BJ (cell line): ENCODE results near the gene ADAM33. TPM values are rescaled to one million over a fixed set of nuclear protein-coding genes. Genes with fewer than 3 reads are reported as not detected.

Experiments
- CTCF ChIA-PET: fragments of 350-600 bp; formaldehyde crosslinking; extraction: SDS; loops from one replicate; lab custom pipeline; 2021; ENCODE audit warnings: antibody characterized with exemption, inconsistent platforms; lab: Yijun Ruan, JAX
- POLR2A ChIA-PET: fragments of 300-600 bp; sonication (Branson Sonifier 250); formaldehyde crosslinking; extraction: SDS; loops from one replicate; lab custom pipeline; 2021; ENCODE audit warnings: antibody characterized with exemption; lab: Charles Lee
- DNase-seq: peaks from one replicate; pipeline ENCODE4 v3.0.0-alpha.2; 2011; ENCODE audit warnings: low read depth
- H3K27me3 ChIP-seq: 2 replicates; pipeline ENCODE4 v1.6.0; 2011; ENCODE audit warnings: low read length; ENCODE audit not compliant: control insufficient read depth, insufficient read depth
- H3K36me3 ChIP-seq: 2 replicates; pipeline ENCODE4 v1.5.1; 2011; ENCODE audit warnings: low read length; ENCODE audit not compliant: control insufficient read depth, insufficient read depth
- H3K4me3 ChIP-seq: 2 replicates; pipeline ENCODE4 v1.5.1; 2011; ENCODE audit warnings: low read depth, mild to moderate bottlenecking, control low read depth, low read length
- polyA minus RNA-seq: library from RNA; depleted of rRNA, polyadenylated mRNA; stranded (reverse); fragments of >200 nt; gene quantifications from 2 replicates; pipeline ENCODE4 v1.2.3, GENCODE V29; 2011; rRNA and poly(A)+ RNA removed
- polyA plus RNA-seq: library from polyadenylated mRNA; depleted of rRNA; stranded (reverse); fragments of >200 nt; gene quantifications from 2 replicates; pipeline ENCODE4 v1.2.3, GENCODE V29; 2011; rRNA removed
- TF ChIP-seq, protein P1 (sequence below): IDR thresholded peaks from 2 replicates; pipeline ENCODE4 v1.5.1; 2011; ENCODE audit warnings: low read depth, mild to moderate bottlenecking, control low read depth, inconsistent platforms, low read length, moderate library complexity; ENCODE audit not compliant: insufficient read depth

Gene ADAM33, protein sequence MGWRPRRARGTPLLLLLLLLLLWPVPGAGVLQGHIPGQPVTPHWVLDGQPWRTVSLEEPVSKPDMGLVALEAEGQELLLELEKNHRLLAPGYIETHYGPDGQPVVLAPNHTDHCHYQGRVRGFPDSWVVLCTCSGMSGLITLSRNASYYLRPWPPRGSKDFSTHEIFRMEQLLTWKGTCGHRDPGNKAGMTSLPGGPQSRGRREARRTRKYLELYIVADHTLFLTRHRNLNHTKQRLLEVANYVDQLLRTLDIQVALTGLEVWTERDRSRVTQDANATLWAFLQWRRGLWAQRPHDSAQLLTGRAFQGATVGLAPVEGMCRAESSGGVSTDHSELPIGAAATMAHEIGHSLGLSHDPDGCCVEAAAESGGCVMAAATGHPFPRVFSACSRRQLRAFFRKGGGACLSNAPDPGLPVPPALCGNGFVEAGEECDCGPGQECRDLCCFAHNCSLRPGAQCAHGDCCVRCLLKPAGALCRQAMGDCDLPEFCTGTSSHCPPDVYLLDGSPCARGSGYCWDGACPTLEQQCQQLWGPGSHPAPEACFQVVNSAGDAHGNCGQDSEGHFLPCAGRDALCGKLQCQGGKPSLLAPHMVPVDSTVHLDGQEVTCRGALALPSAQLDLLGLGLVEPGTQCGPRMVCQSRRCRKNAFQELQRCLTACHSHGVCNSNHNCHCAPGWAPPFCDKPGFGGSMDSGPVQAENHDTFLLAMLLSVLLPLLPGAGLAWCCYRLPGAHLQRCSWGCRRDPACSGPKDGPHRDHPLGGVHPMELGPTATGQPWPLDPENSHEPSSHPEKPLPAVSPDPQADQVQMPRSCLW
- polyA plus RNA-seq (53.8 and 82.6 TPM in 2 replicates), polyA minus RNA-seq (33.3 and 46.8 TPM in 2 replicates)

DNA sequence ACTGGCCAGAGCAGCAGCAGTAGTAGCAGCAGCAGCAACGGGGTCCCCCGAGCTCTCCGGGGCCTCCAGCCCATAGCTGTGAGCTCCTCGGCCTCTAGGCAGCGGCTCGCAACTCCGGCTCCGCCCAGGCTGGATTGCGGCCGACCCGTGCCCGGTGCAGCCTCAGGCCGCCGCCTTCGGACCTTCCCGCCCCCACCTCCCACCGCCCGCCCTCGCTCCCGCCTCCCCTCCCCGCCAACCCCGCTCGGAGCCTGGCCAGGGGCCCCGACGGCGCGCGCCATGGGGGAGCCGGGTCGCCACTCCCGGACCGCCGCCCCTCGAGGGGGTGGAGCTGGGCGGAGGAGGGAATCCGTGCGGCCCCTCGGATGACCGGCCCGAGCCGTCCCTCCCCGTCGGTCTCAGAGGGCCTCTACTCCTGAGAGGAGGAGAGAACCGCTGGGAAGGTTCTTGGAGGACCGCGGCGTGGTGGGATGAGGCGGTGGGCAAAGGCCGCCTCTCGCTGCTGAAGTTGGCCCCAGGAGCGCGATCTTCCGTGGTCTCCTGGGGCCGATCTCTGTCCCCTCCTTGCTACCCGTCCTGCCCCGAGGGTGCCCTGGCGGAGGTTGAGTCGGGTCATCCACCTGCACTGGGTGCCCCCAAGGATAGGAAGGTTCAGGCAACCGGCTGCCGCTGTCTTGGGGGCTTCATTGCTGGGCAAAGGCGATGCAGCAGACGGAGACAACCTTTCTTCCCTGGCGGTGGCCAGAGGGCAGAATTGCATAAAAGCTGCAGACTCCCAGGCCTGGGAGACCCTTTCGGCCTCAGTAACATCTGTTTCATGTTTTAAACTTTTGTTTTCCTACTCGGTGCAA is at the start of gene ADAM33:
TSS of gene ADAM33 (minus strand) at position 80 of the 851 bp plus-strand sequence. CDS start at position 74, 6 bp downstream.
- peak within 1 kb of the TSS; percentile 85 for H3K4me3 ChIP-seq
- no peaks in the 10 kb centered on the region for H3K27me3 ChIP-seq
- DNase-seq = no peak
- peaks cover 4% of the 10 kb centered on the region; the same call in 1 of the 2 replicates for H3K36me3 ChIP-seq
- CTCF ChIA-PET = interaction anchor here (1.0 to 15.3 kb wide), 3 partner anchors 13 to 136 kb away, joined by 3 to 331 read pairs (median 3); partner anchors contain the start of gene SIGLEC1
- TF ChIP-seq, protein P1, sequence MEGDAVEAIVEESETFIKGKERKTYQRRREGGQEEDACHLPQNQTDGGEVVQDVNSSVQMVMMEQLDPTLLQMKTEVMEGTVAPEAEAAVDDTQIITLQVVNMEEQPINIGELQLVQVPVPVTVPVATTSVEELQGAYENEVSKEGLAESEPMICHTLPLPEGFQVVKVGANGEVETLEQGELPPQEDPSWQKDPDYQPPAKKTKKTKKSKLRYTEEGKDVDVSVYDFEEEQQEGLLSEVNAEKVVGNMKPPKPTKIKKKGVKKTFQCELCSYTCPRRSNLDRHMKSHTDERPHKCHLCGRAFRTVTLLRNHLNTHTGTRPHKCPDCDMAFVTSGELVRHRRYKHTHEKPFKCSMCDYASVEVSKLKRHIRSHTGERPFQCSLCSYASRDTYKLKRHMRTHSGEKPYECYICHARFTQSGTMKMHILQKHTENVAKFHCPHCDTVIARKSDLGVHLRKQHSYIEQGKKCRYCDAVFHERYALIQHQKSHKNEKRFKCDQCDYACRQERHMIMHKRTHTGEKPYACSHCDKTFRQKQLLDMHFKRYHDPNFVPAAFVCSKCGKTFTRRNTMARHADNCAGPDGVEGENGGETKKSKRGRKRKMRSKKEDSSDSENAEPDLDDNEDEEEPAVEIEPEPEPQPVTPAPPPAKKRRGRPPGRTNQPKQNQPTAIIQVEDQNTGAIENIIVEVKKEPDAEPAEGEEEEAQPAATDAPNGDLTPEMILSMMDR = no peak
- POLR2A ChIA-PET = interaction anchor here (0.6 kb wide), 2 partner anchors 14 to 17 kb away, joined by 3 to 4 read pairs; no protein-coding TSS in a partner anchor

GRCh38 chr20:3730803-3731672 is 49.2 kb upstream of the ADAM33 start:
- no peaks in the 10 kb centered on the region for H3K36me3 ChIP-seq
- ChIA-PET POLR2A (interaction anchor here (0.5 kb wide), 1 partner anchor 8 kb away, joined by 4 read pairs; no protein-coding TSS in a partner anchor), CTCF (interaction anchor here (0.7 to 2.2 kb wide), 6 partner anchors 14 to 54 kb away, joined by 3 to 11 read pairs (median 4); no protein-coding TSS in a partner anchor)
- DNase-seq = no peak
- no peak overlapping the region for H3K4me3 ChIP-seq
- peaks cover 33% of the 10 kb centered on the region for H3K27me3 ChIP-seq
- TF ChIP-seq, protein P1 = no peak

GRCh38 chr20:3729811-3730540 is 48.2 kb upstream of the ADAM33 start:
- peaks cover 33% of the 10 kb centered on the region for H3K27me3 ChIP-seq
- DNase-seq = no peak
- TF ChIP-seq, protein P1 = no peak
- H3K36me3 ChIP-seq = no peaks in the 10 kb centered on the region
- ChIA-PET POLR2A (no interaction called here), CTCF (interaction anchor here (1.0 to 2.2 kb wide), 3 partner anchors 19 to 26 kb away, joined by 3 to 11 read pairs (median 4); no protein-coding TSS in a partner anchor)
- H3K4me3 ChIP-seq = no peak overlapping the region

- POLR2A ChIA-PET = no interaction called here
- DNase-seq = no peak
- CTCF ChIA-PET = interaction anchor here (0.8 to 2.2 kb wide), 6 partner anchors 9 to 26 kb away, joined by 3 to 11 read pairs (median 4); no protein-coding TSS in a partner anchor
- TF ChIP-seq, protein P1 = no peak
- H3K4me3 ChIP-seq = no peak overlapping the region
- peaks cover 32% of the 10 kb centered on the region for H3K27me3 ChIP-seq
- no peaks in the 10 kb centered on the region for H3K36me3 ChIP-seq
Measured at GRCh38 chr20:3729378-3729777, 47.6 kb upstream of the ADAM33 start.
